OCI-LY3 (cell line): Measurements from ENCODE around the gene CAMK1D.

Experiments used
- H2AFZ ChIP-seq: fragments of 200-600, 300-600 bp; shearing (Covaris generic); 2 replicates; pipeline ENCODE4 v1.6.0; 2014; ENCODE audit warnings: antibody characterized with exemption, low read depth, low read length
- H3K27ac ChIP-seq: fragments of 200-600, 300-600 bp; sonication (generic); 2 replicates; pipeline ENCODE4 v1.5.1; 2014; ENCODE audit warnings: mild to moderate bottlenecking, low read length, moderate library complexity, mixed read lengths
- H3K27me3 ChIP-seq: fragments of 200-600, 300-600 bp; sonication (generic); 2 replicates; pipeline ENCODE4 v1.6.1; 2014; ENCODE audit warnings: low read depth, low read length, mixed read lengths
- H3K36me3 ChIP-seq: fragments of 200-600, 300-600 bp; sonication (generic); replicated peaks from 2 replicates; pipeline ENCODE3; 2014; ENCODE audit warnings: low read depth, low read length, mixed read lengths
- H3K4me1 ChIP-seq: fragments of 300-600, 200-600 bp; sonication (generic); 2 replicates; pipeline ENCODE4 v1.6.1; 2014; ENCODE audit warnings: low read length, mixed read lengths
- H3K4me2 ChIP-seq: fragments of 200-600, 300-600 bp; sonication (generic); 2 replicates; pipeline ENCODE4 v1.6.1; 2014; ENCODE audit warnings: low read length, mixed read lengths
- H3K4me3 ChIP-seq: fragments of 300-600, 200-600 bp; sonication (generic); 2 replicates; pipeline ENCODE4 v1.5.1; 2014; ENCODE audit warnings: antibody characterized with exemption, mild to moderate bottlenecking, low read length, moderate library complexity
- H3K79me2 ChIP-seq: fragments of 300-600, 200-600 bp; shearing (Covaris generic); 2 replicates; pipeline ENCODE4 v1.6.1; 2014; ENCODE audit warnings: mild to moderate bottlenecking, low read length, mixed read lengths
- H3K9ac ChIP-seq: fragments of 300-600, 200-600 bp; shearing (Covaris generic); 2 replicates; pipeline ENCODE4 v1.6.0; 2014; ENCODE audit warnings: mild to moderate bottlenecking, low read length, moderate library complexity
- H3K9me3 ChIP-seq: fragments of 200-600, 300-600 bp; shearing (Covaris generic); 2 replicates; pipeline ENCODE4 v1.6.1; 2014; ENCODE audit warnings: low read length, mixed read lengths; ENCODE audit not compliant: insufficient read depth
- H4K20me1 ChIP-seq: fragments of 200-600, 300-600 bp; sonication (generic); 2 replicates; pipeline ENCODE4 v1.6.1; 2016; ENCODE audit warnings: low read length, mixed read lengths; ENCODE audit not compliant: insufficient read depth
- EZH2phosphoT487 ChIP-seq: fragments of 200-600 bp; shearing (Covaris generic); IDR thresholded peaks from 2 replicates; pipeline ENCODE4 v1.6.1; 2018; ENCODE audit warnings: antibody characterized with exemption, mixed run types, low read depth
- TF ChIP-seq, protein P1 (sequence below): fragments of 200-600, 300-600 bp; sonication (generic); IDR thresholded peaks from 2 replicates; pipeline ENCODE4 v1.5.1; 2014; ENCODE audit warnings: antibody characterized with exemption, low read length, low read depth

The CAMK1D gene

DNA sequence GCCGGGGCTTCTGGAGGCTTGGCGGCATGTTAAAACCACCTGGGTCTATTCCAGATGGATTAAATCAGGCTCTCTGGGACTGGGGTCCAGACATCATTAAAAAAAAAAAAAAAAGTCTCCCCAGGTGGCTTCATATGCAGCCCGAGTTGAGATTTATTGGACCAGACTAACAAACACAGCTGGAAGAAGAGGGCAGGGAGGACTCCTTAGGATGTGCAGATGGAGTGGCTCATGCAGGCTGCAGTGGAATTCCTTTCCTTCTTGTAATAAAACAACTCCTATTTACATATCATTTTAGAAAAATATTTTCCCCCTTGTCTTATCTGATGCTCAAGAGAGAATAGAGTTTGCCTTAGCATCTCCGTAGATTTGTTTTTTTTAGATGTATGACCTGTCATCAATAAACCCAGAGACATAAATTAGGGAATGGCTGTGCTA lies 238.1 kb downstream of the CAMK1D start:
- Histone ChIP-seq H3K27ac (no peak overlapping the region), H3K4me2 (no peak overlapping the region), H3K27me3 (no peaks in the 10 kb centered on the region), H3K36me3 (no peaks in the 10 kb centered on the region), H3K9ac (no peak overlapping the region), H3K4me3 (no peak overlapping the region), H3K4me1 (peaks cover 44% of the 10 kb centered on the region), H4K20me1 (peaks cover 31% of the 10 kb centered on the region), H2AFZ (no peak overlapping the region), H3K9me3 (no peaks in the 10 kb centered on the region), H3K79me2 (peaks cover 17% of the 10 kb centered on the region)
- TF ChIP-seq, protein P1, sequence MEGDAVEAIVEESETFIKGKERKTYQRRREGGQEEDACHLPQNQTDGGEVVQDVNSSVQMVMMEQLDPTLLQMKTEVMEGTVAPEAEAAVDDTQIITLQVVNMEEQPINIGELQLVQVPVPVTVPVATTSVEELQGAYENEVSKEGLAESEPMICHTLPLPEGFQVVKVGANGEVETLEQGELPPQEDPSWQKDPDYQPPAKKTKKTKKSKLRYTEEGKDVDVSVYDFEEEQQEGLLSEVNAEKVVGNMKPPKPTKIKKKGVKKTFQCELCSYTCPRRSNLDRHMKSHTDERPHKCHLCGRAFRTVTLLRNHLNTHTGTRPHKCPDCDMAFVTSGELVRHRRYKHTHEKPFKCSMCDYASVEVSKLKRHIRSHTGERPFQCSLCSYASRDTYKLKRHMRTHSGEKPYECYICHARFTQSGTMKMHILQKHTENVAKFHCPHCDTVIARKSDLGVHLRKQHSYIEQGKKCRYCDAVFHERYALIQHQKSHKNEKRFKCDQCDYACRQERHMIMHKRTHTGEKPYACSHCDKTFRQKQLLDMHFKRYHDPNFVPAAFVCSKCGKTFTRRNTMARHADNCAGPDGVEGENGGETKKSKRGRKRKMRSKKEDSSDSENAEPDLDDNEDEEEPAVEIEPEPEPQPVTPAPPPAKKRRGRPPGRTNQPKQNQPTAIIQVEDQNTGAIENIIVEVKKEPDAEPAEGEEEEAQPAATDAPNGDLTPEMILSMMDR = no peak
- no peak for TF ChIP-seq EZH2phosphoT487

DNA sequence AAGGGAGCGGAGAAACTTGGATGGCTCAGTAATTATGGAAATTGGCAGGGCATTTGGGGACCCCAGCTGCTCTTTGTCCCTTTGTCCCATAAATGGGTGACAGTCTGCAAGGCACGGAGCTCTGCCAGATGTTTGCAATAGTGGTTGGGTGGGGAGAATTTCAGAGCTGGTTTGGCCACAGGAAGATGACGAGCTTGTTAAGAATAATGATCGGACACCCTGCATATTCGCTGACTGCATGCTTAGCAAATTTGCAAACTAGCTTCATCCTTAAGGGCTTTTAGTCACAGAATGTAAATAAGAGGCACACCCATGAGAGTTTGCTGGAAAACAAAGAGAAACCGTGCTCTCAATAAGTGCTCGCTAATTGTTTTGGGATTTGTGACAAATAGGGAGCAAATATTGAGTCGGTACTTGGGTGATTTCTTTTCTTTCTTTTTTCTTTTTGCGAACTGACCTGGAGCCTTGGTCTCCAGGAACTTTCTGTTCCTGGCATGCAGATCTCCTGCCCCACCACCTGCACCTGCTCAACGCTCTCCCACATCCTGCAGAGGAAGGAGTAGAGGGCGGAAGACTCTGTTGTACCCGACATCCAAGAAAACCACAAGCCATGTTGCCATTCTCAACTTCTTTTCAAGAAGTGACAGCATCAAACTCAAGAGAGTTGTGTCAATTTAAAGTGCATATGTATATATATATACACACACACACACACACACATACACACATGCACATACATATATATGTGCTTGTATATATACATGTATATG lies 238.9 kb downstream of the CAMK1D start:
- H3K27ac ChIP-seq = no peak overlapping the region
- peaks cover 49% of the 10 kb centered on the region for H3K4me1 ChIP-seq
- H3K27me3 ChIP-seq = no peaks in the 10 kb centered on the region
- no peak overlapping the region; the same call in 1 of the 2 replicates for H3K4me2 ChIP-seq
- H3K9me3 ChIP-seq = no peaks in the 10 kb centered on the region
- no peak overlapping the region for H3K9ac ChIP-seq
- no peak for TF ChIP-seq EZH2phosphoT487
- TF ChIP-seq, protein P1 = no peak
- H4K20me1 ChIP-seq = peaks cover 34% of the 10 kb centered on the region
- no peaks in the 10 kb centered on the region for H3K36me3 ChIP-seq
- H2AFZ ChIP-seq = no peak overlapping the region
- H3K79me2 ChIP-seq = peaks cover 17% of the 10 kb centered on the region; the same call in 1 of the 2 replicates
- H3K4me3 ChIP-seq = no peak overlapping the region

DNA sequence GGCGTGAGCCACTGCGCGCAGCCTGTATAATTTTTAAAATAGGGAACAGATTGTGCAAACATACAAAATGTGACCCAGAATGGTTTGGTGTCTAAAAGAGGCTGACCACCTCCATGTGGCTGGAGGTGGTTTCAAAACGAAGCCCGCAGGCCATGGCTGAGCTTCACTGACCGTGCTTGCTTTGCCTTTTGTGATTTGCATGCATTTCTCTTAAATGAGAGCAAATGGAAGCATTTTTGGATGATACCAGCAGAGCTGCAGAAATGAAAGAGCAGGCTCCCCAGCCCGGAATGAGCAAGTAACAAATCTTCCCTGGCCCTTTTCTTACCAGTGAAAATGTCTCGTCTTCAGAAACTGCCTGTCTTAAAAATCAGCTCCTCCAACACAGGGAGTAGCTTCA lies 239.9 kb downstream of the CAMK1D start:
- H3K79me2 ChIP-seq = peaks cover 13% of the 10 kb centered on the region; the same call in 1 of the 2 replicates
- H3K9ac ChIP-seq = no peak overlapping the region
- peaks cover 34% of the 10 kb centered on the region for H4K20me1 ChIP-seq
- peaks cover 49% of the 10 kb centered on the region for H3K4me1 ChIP-seq
- no peak overlapping the region for H3K4me3 ChIP-seq
- no peaks in the 10 kb centered on the region for H3K27me3 ChIP-seq
- no peaks in the 10 kb centered on the region for H3K36me3 ChIP-seq
- H2AFZ ChIP-seq = no peak overlapping the region
- 0 out of 2 replicates have a peak overlapping the region, but pooled peaks have one; percentile 9 for H3K27ac ChIP-seq
- peak overlapping the region; percentile 41 for H3K4me2 ChIP-seq
- TF ChIP-seq, protein P1 = no peak
- TF ChIP-seq EZH2phosphoT487 = no peak
- no peaks in the 10 kb centered on the region for H3K9me3 ChIP-seq

DNA sequence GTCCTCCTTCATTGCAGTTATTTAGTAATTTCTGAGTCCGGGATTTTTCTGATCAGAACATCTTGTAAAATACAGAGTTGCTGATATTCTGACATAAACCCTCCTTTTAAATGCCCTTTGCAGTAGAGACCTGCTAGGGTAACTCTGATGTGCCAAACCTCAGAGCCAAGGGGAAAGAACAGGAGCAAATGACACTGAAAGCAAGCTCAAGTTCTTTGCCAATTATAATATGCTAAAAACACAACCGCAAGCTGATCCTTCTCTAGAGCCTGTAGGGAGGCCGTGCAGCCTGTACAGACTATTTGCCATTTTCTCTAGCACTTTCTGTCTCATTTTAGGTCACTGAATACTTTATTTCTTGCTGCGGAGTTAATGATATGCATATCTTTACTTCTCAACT lies 240.4 kb downstream of the CAMK1D start:
- Histone ChIP-seq H3K36me3 (no peaks in the 10 kb centered on the region), H2AFZ (no peak overlapping the region), H3K27me3 (no peaks in the 10 kb centered on the region), H3K9me3 (no peaks in the 10 kb centered on the region), H3K4me1 (peaks cover 49% of the 10 kb centered on the region), H3K27ac (0 out of 2 replicates have a peak overlapping the region, but pooled peaks have one; percentile 9), H3K79me2 (peaks cover 13% of the 10 kb centered on the region; the same call in 1 of the 2 replicates), H3K4me2 (peak overlapping the region; percentile 41), H3K9ac (no peak overlapping the region), H3K4me3 (no peak overlapping the region), H4K20me1 (peaks cover 34% of the 10 kb centered on the region)
- TF ChIP-seq EZH2phosphoT487 = no peak
- TF ChIP-seq, protein P1 = no peak
